Left lobe of liver (tissue), 2 donors: Measurements from ENCODE around the gene CRHR1. TPM values are rescaled to one million over a fixed set of nuclear protein-coding genes. Genes with fewer than 3 reads are reported as not detected.
A peak's percentile ranks its signal among the peaks of the same experiment; 100 is the strongest.
"Not testable (repeated sequence)": the region's sequence is repeated elsewhere in the genome, so short reads cannot be mapped to it uniquely, and the experiment has no call there.

Source experiments
- ATAC-seq: fragments of 200-7000 bp; cut with Tn5 transposase; one replicate; pipeline ENCODE4 v1.9.1; 2020; ENCODE audit warnings: mild to moderate bottlenecking, moderate library complexity
- DNase-seq: peaks from one replicate; pipeline ENCODE4 v3.0.0-alpha.2; 2020; ENCODE audit warnings: low spot score
- total RNA-seq: library from RNA; stranded (reverse); gene quantifications from one replicate; pipeline ENCODE4 v1.2.1, GENCODE V29; 2021
- donor health status: DM: no; HTN: no; CAD: no; lungs with moderate emphysema.
- donor health status: DM: no; HTN: yes; CAD: no.

The CRHR1 gene
- not detected for total RNA-seq

GRCh38 chr17:45784293-45784740, at the start of gene CRHR1:
TSS of gene CRHR1 (plus strand) at chr17:45784320. CDS start at chr17:45784545, 225 bp downstream.
- no peak for DNase-seq
- peak; percentile 32 for ATAC-seq

- DNase-seq: no peak
- ATAC-seq: no peak
These were observed 49.5 kb upstream of the CRHR1 start for GRCh38 chr17:45734598-45734997.

- ATAC-seq (no peak), DNase-seq (no peak)
These were observed 48.6 kb upstream of the CRHR1 start for GRCh38 chr17:45735488-45735887.

- DNase-seq (no peak), ATAC-seq (no peak)
These were observed 44.3 kb upstream of the CRHR1 start for GRCh38 chr17:45739786-45740185.

GRCh38 chr17:45740553-45741330, 43.4 kb upstream of the CRHR1 start:
- ATAC-seq: peak; percentile 27
- no peak for DNase-seq

GRCh38 chr17:45742251-45742650, 41.9 kb upstream of the CRHR1 start:
- no peak for ATAC-seq

GRCh38 chr17:45743626-45744326, 40.3 kb upstream of the CRHR1 start:
- DNase-seq (no peak), ATAC-seq (no peak)

More at GRCh38 chr17:45742251-45742650, 41.9 kb upstream of the CRHR1 start:
- DNase-seq: no peak

GRCh38 chr17:45744826-45745225, 39.3 kb upstream of the CRHR1 start:
- DNase-seq: not testable (repeated sequence)

GRCh38 chr17:45745601-45746494, 38.3 kb upstream of the CRHR1 start:
- DNase-seq (no peak), ATAC-seq (no peak)

More at GRCh38 chr17:45744826-45745225, 39.3 kb upstream of the CRHR1 start:
- ATAC-seq: not testable (repeated sequence)

GRCh38 chr17:45747911-45748310, 36.2 kb upstream of the CRHR1 start:
- DNase-seq (no peak), ATAC-seq (no peak)

GRCh38 chr17:45748731-45749310, 35.3 kb upstream of the CRHR1 start:
- ATAC-seq: no peak

GRCh38 chr17:45749831-45750335, 34.2 kb upstream of the CRHR1 start:
- DNase-seq (no peak), ATAC-seq (no peak)

More at GRCh38 chr17:45748731-45749310, 35.3 kb upstream of the CRHR1 start:
- DNase-seq: no peak

GRCh38 chr17:45750779-45751440, 33.2 kb upstream of the CRHR1 start:
- DNase-seq (no peak), ATAC-seq (no peak)

GRCh38 chr17:45751466-45751865, 32.7 kb upstream of the CRHR1 start:
- ATAC-seq: no peak
- no peak for DNase-seq

- ATAC-seq: no peak
- DNase-seq: no peak
These were observed 31.9 kb upstream of the CRHR1 start for GRCh38 chr17:45752246-45752645.

GRCh38 chr17:45753645-45754225, 30.4 kb upstream of the CRHR1 start:
- ATAC-seq (no peak), DNase-seq (no peak)

GRCh38 chr17:45755050-45755449, 29.1 kb upstream of the CRHR1 start:
- no peak for DNase-seq

GRCh38 chr17:45756266-45756991, 27.7 kb upstream of the CRHR1 start:
- DNase-seq (no peak), ATAC-seq (no peak)

More at GRCh38 chr17:45755050-45755449, 29.1 kb upstream of the CRHR1 start:
- no peak for ATAC-seq
